Measurements from ENCODE around the gene MICAL3. TPM values are rescaled to one million over a fixed set of nuclear protein-coding genes. Genes with fewer than 3 reads are reported as not detected.

The MICAL3 gene
- total and polyA plus RNA-seq, 4 donors, result 4.4 to 30.7 (median 15.4) TPM

- Histone ChIP-seq H3K4me1 (ENCODE audit: control insufficient read depth in 5 of 5, insufficient read depth in 5 of 5, low read length in 5 of 5) (peaks cover 7 to 19% (median 12%) of the 10 kb centered on the region in 5 donors), H3K27me3 (ENCODE audit: control insufficient read depth in 3 of 3, insufficient read depth in 3 of 3, low read length in 2 of 3) (no peaks in the 10 kb centered on the region), H3K9me3 (ENCODE audit: control insufficient read depth in 4 of 4, insufficient read depth in 3 of 4, low read length in 3 of 4) (peaks cover 0 to 3% (median 0%) of the 10 kb centered on the region in 4 donors), H3K36me3 (ENCODE audit: control insufficient read depth in 4 of 4, insufficient read depth in 4 of 4, low read length in 4 of 4) (no peaks in the 10 kb centered on the region), H3K4me3 (no peak overlapping the region), H3K9ac (ENCODE audit: insufficient read depth in 1 of 2, low read length in 2 of 2) (no peak overlapping the region), H3K27ac (ENCODE audit: low read depth in 1 of 2, low read length in 1 of 2) (peak overlapping the region; percentile 21 to 36)
- TF ChIP-seq CTCF (IDR thresholded peaks at IDR 0.05; ENCODE audit: control extremely low read depth, extremely low read depth), result no peak
- 13 to 26% methylated on average over 13 of the region's 13 CpGs for WGBS, 2 donors
- peak; percentile 44 to 65 (median 59) for DNase-seq
- peak; percentile 62 for ATAC-seq (ENCODE audit: insufficient read depth, low FRiP score)
Measured at GRCh38 chr22:17980638-17981051, 43.7 kb downstream of the MICAL3 start.

- WGBS, 2 donors, result 34 to 54% methylated on average over 7 of the region's 7 CpGs
- H3K27me3 ChIP-seq (ENCODE audit: control insufficient read depth in 3 of 3, insufficient read depth in 3 of 3, low read length in 2 of 3), result no peaks in the 10 kb centered on the region
- TF ChIP-seq CTCF (IDR thresholded peaks at IDR 0.05; ENCODE audit: control extremely low read depth, extremely low read depth), result no peak
- H3K9me3 ChIP-seq (ENCODE audit: control insufficient read depth in 4 of 4, insufficient read depth in 3 of 4, low read length in 3 of 4), result peaks cover 0 to 3% (median 0%) of the 10 kb centered on the region in 4 donors
- H3K9ac ChIP-seq (ENCODE audit: insufficient read depth in 1 of 2, low read length in 2 of 2), result no peak overlapping the region
- ATAC-seq (ENCODE audit: insufficient read depth, low FRiP score) (no peak), DNase-seq (no peak)
- H3K36me3 ChIP-seq (ENCODE audit: control insufficient read depth in 4 of 4, insufficient read depth in 4 of 4, low read length in 4 of 4), result no peaks in the 10 kb centered on the region
- peaks cover 7 to 25% (median 12%) of the 10 kb centered on the region in 5 donors for H3K4me1 ChIP-seq (ENCODE audit: control insufficient read depth in 5 of 5, insufficient read depth in 5 of 5, low read length in 5 of 5)
- H3K27ac ChIP-seq (ENCODE audit: low read depth in 1 of 2, low read length in 1 of 2), result peak overlapping the region; percentile 36 to 64
- no peak overlapping the region for H3K4me3 ChIP-seq
Measured at GRCh38 chr22:17980015-17980590, 44.3 kb downstream of the MICAL3 start.

- Histone ChIP-seq H3K27me3 (ENCODE audit: control insufficient read depth in 3 of 3, insufficient read depth in 3 of 3, low read length in 2 of 3) (no peaks in the 10 kb centered on the region), H3K36me3 (ENCODE audit: control insufficient read depth in 4 of 4, insufficient read depth in 4 of 4, low read length in 4 of 4) (no peaks in the 10 kb centered on the region), H3K9me3 (ENCODE audit: control insufficient read depth in 4 of 4, insufficient read depth in 3 of 4, low read length in 3 of 4) (no peaks in the 10 kb centered on the region), H3K4me3 (no peak overlapping the region), H3K9ac (ENCODE audit: insufficient read depth in 1 of 2, low read length in 2 of 2) (no peak overlapping the region), H3K27ac (ENCODE audit: low read depth in 1 of 2, low read length in 1 of 2) (no peak overlapping the region), H3K4me1 (ENCODE audit: control insufficient read depth in 5 of 5, insufficient read depth in 5 of 5, low read length in 5 of 5) (peaks cover 4 to 31% (median 12%) of the 10 kb centered on the region in 5 donors)
- no peak for TF ChIP-seq CTCF (IDR thresholded peaks at IDR 0.05; ENCODE audit: control extremely low read depth, extremely low read depth)
- ATAC-seq (ENCODE audit: insufficient read depth, low FRiP score) (no peak), DNase-seq (no peak)
Measured at GRCh38 chr22:17978027-17978426, 46.3 kb downstream of the MICAL3 start.

- no peak for TF ChIP-seq CTCF (IDR thresholded peaks at IDR 0.05; ENCODE audit: control extremely low read depth, extremely low read depth)
- no peaks in the 10 kb centered on the region for H3K9me3 ChIP-seq (ENCODE audit: control insufficient read depth in 4 of 4, insufficient read depth in 3 of 4, low read length in 3 of 4)
- DNase-seq, result no peak
- no peak for ATAC-seq (ENCODE audit: insufficient read depth, low FRiP score)
- peaks cover 8 to 37% (median 19%) of the 10 kb centered on the region in 5 donors for H3K4me1 ChIP-seq (ENCODE audit: control insufficient read depth in 5 of 5, insufficient read depth in 5 of 5, low read length in 5 of 5)
- 96 to 99% methylated on average over 2 of the region's 2 CpGs for WGBS, 2 donors
- H3K4me3 ChIP-seq, result no peak overlapping the region
- H3K36me3 ChIP-seq (ENCODE audit: control insufficient read depth in 4 of 4, insufficient read depth in 4 of 4, low read length in 4 of 4), result no peaks in the 10 kb centered on the region
- H3K9ac ChIP-seq (ENCODE audit: insufficient read depth in 1 of 2, low read length in 2 of 2), result no peak overlapping the region
- no peaks in the 10 kb centered on the region for H3K27me3 ChIP-seq (ENCODE audit: control insufficient read depth in 3 of 3, insufficient read depth in 3 of 3, low read length in 2 of 3)
- H3K27ac ChIP-seq (ENCODE audit: low read depth in 1 of 2, low read length in 1 of 2), result no peak overlapping the region
Measured at GRCh38 chr22:17977371-17977770, 47.0 kb downstream of the MICAL3 start.
